Upper lobe of right lung (tissue), 1 donor: Measurements from ENCODE around the gene NOL3. TPM values are rescaled to one million over a fixed set of nuclear protein-coding genes. Genes with fewer than 3 reads are reported as not detected.

Experiments used
- ATAC-seq: fragments of 200-7000 bp; cut with Tn5 transposase; one replicate; pipeline ENCODE4 v1.9.1; 2020; ENCODE audit warnings: mild to moderate bottlenecking, moderate library complexity
- DNase-seq: peaks from one replicate; pipeline ENCODE4 v3.0.0-alpha.2; 2020
- H3K27ac ChIP-seq: fragments of 200-600 bp; one replicate; pipeline ENCODE4 v1.8.0; 2022
- H3K27me3 ChIP-seq: fragments of 200-600 bp; one replicate; pipeline ENCODE4 v1.8.0; 2022; ENCODE audit warnings: mild to moderate bottlenecking
- H3K36me3 ChIP-seq: fragments of 200-600 bp; one replicate; pipeline ENCODE4 v1.8.0; 2022
- H3K4me1 ChIP-seq: fragments of 200-600 bp; one replicate; pipeline ENCODE4 v1.8.0; 2022
- H3K4me3 ChIP-seq: fragments of 200-600 bp; one replicate; pipeline ENCODE4 v1.8.0; 2022; ENCODE audit warnings: mild to moderate bottlenecking
- H3K9me3 ChIP-seq: fragments of 200-600 bp; one replicate; pipeline ENCODE4 v1.8.0; 2022
- CTCF ChIP-seq: fragments of 200-600 bp; IDR thresholded peaks from one replicate; pipeline ENCODE4 v1.8.0; 2022; ENCODE audit warnings: antibody characterized with exemption
- intact Hi-C: fragments of 100-400 bp; cut with DNase I; formaldehyde crosslinking; loops from one replicate; pipeline ENCODE4 v1.11.0; 2022
- total RNA-seq: library from RNA; stranded (reverse); fragmentation: NEBNext Ultra II Directional; extraction: Animal tissue kit (Norgen Biotek cat#: 25700); gene quantifications from one replicate; pipeline ENCODE4 v1.2.1, GENCODE V29; 2021
- donor health status: DM: no; HTN: yes; CAD: no; lungs with severe emphysema.

The NOL3 gene
- total RNA-seq, 1 donor from 2014 or later: 59.7 TPM

GRCh38 chr16:67156143-67156844 is 14.0 kb upstream of the NOL3 start:
- no peak for ATAC-seq
- peaks cover 10% of the 10 kb centered on the region for H3K4me1 ChIP-seq
- intact Hi-C loops: loop anchor here (10.0 kb wide), 1 partner anchor 181 kb away; no protein-coding TSS in a partner anchor

GRCh38 chr16:67157106-67157748 is 13.1 kb upstream of the NOL3 start:
- Histone ChIP-seq H3K36me3 (no peaks in the 10 kb centered on the region), H3K4me3 (no peak overlapping the region), H3K27ac (no peak overlapping the region), H3K9me3 (no peaks in the 10 kb centered on the region), H3K27me3 (no peaks in the 10 kb centered on the region), H3K4me1 (peaks cover 18% of the 10 kb centered on the region)
- DNase-seq: no peak
- intact Hi-C loops: loop anchor here (10.0 kb wide), 1 partner anchor 182 kb away; no protein-coding TSS in a partner anchor
- no peak for TF ChIP-seq CTCF
- ATAC-seq: no peak

More at GRCh38 chr16:67156143-67156844, 14.0 kb upstream of the NOL3 start:
- no peaks in the 10 kb centered on the region for H3K36me3 ChIP-seq
- no peak overlapping the region for H3K4me3 ChIP-seq
- DNase-seq: no peak
- no peaks in the 10 kb centered on the region for H3K27me3 ChIP-seq
- H3K9me3 ChIP-seq: no peaks in the 10 kb centered on the region
- no peak overlapping the region for H3K27ac ChIP-seq
- TF ChIP-seq CTCF: no peak

GRCh38 chr16:67157892-67158635 is 12.3 kb upstream of the NOL3 start:
- DNase-seq (no peak), ATAC-seq (no peak)
- no peak overlapping the region for H3K27ac ChIP-seq
- no peak overlapping the region for H3K4me3 ChIP-seq
- H3K9me3 ChIP-seq: no peaks in the 10 kb centered on the region
- intact Hi-C loops: loop anchor here (10.0 kb wide), 1 partner anchor 183 kb away; no protein-coding TSS in a partner anchor
- H3K27me3 ChIP-seq: peaks cover 4% of the 10 kb centered on the region
- no peak for TF ChIP-seq CTCF
- H3K4me1 ChIP-seq: peaks cover 26% of the 10 kb centered on the region
- H3K36me3 ChIP-seq: no peaks in the 10 kb centered on the region

DNA sequence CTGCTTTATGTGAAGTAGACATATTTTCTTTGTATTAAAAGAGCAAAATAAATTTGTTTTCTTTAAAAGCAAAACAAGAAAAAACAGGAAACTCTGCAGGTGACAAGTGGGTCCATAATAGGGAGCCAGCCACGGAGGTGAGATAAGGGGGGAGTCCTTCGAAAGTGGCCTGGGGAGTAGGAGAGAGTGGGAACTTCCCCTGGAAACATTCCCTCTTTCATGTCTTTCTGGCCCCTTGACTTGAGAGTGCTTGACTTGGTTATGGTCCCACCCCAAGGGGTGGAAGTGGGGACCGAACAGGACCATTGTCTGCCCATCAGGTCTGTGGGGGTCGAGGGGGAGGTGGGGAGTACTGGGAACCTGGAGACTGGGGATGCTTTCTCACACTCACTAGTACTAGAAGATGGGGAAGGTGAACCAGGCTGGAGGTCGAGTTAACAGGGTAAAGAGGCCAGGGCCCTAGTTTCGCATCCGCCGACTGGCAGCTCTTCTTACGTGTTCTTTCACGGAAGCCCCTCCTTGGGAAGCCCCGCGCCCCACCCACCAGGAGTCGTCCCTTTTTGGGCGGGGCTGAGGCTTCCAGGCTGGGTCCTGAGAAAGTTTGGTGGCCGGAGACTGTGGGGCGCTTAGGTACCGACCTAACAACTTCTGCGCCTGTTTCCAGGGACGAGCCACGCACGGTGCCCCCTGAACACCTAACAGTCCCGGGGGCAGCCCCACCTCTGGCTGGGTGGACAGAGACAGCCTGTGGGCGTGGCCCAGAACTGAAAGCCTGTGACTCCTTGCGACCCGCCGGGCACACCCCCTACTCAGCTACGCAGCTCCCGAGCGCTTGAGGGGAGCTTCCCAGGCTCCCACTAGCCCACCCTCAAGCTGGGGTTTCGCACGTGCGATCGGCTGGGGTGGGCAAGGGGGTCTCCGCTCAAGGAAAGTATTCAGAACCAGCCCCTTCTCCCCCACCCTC is 11.4 kb upstream of the NOL3 start:
- H3K27ac ChIP-seq: peak overlapping the region; percentile 74
- intact Hi-C loops: loop anchor here (10.0 kb wide), 1 partner anchor 184 kb away; no protein-coding TSS in a partner anchor
- no peak for TF ChIP-seq CTCF
- H3K36me3 ChIP-seq: no peaks in the 10 kb centered on the region
- no peaks in the 10 kb centered on the region for H3K9me3 ChIP-seq
- peaks cover 34% of the 10 kb centered on the region for H3K4me1 ChIP-seq
- ATAC-seq (peak; percentile 6), DNase-seq (peak; percentile 83)
- H3K4me3 ChIP-seq: peak overlapping the region; percentile 87
- H3K27me3 ChIP-seq: peaks cover 10% of the 10 kb centered on the region

- Histone ChIP-seq H3K36me3 (no peaks in the 10 kb centered on the region), H3K4me3 (peak overlapping the region; percentile 87), H3K27me3 (peaks cover 18% of the 10 kb centered on the region), H3K4me1 (peaks cover 47% of the 10 kb centered on the region), H3K27ac (no peak overlapping the region), H3K9me3 (no peaks in the 10 kb centered on the region)
- intact Hi-C loops: no loop called here
- TF ChIP-seq CTCF: no peak
- DNase-seq: no peak
- no peak for ATAC-seq
Measured at GRCh38 chr16:67161595-67162058, 8.7 kb upstream of the NOL3 start.
